ENCODE results near the gene GABRB2.
"Not testable (repeated sequence)": the region's sequence is repeated elsewhere in the genome, so short reads cannot be mapped to it uniquely, and the experiment has no call there.

GABRB2 gene

DNA sequence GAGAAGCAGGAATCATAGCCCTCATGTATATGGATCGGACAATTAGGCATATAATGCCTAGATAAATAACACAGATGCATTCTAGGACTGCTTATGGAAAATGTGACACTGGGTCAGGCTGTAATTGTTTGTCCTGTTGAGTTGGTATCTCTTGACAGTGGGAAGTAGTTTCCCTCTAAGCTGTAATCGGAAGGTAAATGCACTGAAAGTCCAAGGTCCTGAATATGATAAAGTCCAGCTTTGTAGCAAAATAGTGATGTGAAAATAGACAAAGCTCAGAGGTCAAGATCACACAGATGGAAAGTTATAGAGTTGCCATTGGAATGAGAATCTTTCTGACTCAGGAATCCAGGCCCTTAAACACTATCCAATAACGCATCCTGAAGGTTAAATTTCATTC lies 214.2 kb downstream of the GABRB2 start:
- in situ Hi-C loops (cut with HindIII; ENCODE audit: low pct_ligation_motif_present, low pct_unique_long_range_greater_than_20kb, low sequenced_read_pairs): no loop called here

DNA sequence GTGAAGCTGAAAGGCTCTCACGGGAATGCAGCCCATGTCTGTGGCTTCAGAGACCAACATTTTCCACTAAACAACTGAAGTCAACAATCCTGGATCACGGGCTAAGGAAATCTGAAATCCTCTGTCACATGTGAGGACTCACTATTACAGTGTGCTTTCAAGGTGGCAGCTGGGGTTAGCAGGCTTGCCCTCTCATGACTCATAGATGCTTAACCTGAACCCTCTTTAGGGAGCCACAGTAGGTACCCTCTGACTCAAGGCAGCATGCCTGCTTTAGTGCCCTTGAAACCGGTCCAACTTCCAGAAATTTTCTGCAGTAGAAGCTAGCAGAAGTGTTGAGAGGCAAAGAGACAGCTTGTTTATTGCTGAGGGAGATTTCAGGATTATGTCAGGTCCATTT lies 232.5 kb downstream of the GABRB2 start:
- in situ Hi-C loops (cut with HindIII; ENCODE audit: low pct_ligation_motif_present, low pct_unique_long_range_greater_than_20kb, low sequenced_read_pairs): no loop called here
- no peak for DNase-seq

More for the DNA sequence above, 214.2 kb downstream of the GABRB2 start:
- DNase-seq: no peak

DNA sequence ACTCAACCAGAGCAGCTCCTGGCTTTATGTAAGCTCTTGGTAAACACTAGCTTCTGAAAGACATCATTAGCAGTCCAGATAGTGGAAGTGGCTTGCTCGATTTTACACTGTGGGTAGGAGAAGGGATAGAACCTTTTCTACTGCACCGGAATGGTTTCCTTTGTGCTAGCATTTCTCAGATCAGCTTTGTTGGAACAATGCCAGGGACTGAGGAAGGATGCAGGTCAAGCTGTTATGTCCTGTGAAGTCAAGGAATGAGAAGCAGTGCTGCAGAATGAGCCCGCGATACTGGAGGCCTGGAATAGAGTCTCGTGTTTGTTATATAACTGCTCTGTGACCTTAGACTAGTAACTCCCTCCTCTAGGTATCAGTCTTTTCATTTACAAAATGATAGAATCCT lies 233.6 kb downstream of the GABRB2 start:
- no peak for DNase-seq
- in situ Hi-C loops (cut with HindIII; ENCODE audit: low pct_ligation_motif_present, low pct_unique_long_range_greater_than_20kb, low sequenced_read_pairs): no loop called here

DNA sequence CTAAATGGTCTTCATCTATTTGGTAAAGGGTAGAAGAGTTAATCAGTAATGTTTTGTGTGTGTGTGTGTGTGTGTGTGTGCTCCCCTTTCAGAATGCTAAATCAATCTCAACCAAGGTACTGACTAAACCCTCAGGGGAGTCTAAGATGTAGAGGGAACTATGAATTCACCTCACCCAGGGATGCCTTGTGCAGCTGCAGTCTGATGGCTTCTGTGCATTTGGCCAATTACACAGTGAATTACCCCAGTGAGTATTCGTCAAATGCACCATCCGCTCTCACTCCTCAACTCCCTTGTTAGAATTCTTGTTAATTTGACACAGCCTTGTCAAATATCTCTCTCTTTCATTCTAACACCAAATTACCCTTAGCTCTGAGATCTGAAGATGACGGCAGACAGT lies 234.6 kb downstream of the GABRB2 start:
- no peak for DNase-seq
- in situ Hi-C loops (cut with HindIII; ENCODE audit: low pct_ligation_motif_present, low pct_unique_long_range_greater_than_20kb, low sequenced_read_pairs): no loop called here

DNA sequence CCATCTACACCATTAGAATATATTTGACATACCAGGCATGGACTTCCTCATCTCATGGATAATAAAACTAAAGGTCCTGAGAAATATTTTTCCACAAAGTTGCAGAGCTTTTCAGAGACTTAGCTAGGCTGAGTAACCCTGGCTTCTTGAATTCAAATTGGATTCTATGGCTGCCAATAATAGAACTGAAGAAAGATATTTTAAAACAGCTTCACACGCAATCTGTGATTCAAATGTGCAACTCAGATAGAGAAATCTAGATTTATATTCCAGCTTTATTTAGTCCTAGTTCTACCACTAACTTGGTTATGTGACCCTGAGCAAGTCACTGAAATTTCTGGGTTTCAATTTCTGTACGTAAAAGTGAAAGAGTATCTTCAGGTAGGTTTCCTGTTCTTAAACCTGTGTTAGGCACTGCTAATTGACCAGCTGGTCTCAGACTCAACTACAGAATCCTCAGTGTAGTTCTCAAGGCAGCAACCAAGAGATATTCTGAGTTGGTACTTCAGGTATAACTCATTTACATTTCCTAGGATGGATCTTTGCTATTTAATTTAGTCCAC lies 235.3 kb downstream of the GABRB2 start:
- in situ Hi-C loops (cut with HindIII; ENCODE audit: low pct_ligation_motif_present, low pct_unique_long_range_greater_than_20kb, low sequenced_read_pairs): no loop called here
- DNase-seq: no peak

DNA sequence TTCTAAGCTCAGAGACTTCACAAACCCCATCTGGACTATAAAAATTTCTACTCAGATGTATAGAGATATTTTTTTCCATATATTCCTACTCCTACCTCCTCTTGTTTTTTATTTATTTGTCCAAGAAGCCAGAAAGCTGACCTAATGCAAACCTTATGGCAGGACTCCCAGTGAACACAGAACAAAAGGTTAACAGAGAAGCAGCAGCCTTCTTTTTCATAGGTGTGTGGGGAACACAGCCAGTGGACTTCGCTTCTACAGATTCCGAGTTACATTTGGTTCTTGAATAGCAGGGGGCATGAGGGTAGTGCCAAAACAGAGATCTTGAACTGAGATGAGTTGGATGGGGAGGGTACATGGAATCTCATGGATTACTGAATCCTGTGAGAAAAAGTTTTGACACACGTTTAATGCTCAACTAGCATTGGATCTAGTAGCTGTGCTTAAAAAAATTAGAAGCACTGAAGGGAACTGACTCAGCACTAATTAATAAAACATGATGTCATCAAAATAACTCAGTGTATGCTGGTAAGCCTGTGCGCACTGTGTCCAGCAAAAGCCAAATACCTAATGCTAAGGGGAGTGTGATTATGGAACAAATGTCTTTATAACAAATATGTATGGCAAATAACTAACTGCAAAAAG lies 240.1 kb downstream of the GABRB2 start:
- no peak for DNase-seq
- in situ Hi-C loops (cut with HindIII; ENCODE audit: low pct_ligation_motif_present, low pct_unique_long_range_greater_than_20kb, low sequenced_read_pairs): no loop called here

DNA sequence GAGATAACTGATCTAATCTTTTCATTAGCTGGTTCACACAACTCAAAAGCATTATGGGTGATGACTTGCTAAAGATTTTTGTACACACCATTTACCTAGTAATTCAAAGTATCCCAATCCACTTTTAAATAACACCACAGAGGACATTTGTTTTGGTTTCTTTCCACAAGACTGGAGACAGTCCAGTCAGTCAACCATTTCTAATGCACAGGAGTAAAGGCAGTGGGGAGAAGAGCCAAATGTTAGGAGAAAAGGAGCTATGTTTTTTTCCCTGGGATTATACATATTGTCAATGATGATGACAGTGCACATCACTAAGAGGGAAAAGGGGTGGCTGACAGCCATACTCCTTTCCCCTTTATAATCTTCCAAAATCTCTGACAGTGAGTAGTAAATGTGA lies 240.9 kb downstream of the GABRB2 start:
- in situ Hi-C loops (cut with HindIII; ENCODE audit: low pct_ligation_motif_present, low pct_unique_long_range_greater_than_20kb, low sequenced_read_pairs): no loop called here
- DNase-seq: no peak

DNA sequence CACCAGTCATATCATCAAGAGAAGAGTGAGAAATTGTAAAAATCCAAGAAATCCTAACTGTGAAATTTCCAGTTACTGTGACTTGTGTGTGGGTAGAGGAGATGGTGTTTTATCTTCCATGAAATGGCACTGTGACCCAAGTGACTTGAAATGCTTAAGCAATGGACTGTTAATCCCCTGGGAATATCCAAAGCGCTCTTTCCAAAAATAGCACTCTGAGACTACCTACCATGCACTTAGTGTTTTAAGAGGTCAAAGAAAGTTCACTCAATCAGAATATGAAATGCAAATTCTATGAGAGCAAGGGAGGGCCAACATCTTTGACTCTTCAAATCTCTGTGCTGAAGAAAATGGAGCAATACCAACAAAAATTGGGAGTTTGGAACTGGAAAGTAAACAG lies 244.0 kb downstream of the GABRB2 start:
- no peak for DNase-seq
- in situ Hi-C loops (cut with HindIII; ENCODE audit: low pct_ligation_motif_present, low pct_unique_long_range_greater_than_20kb, low sequenced_read_pairs): no loop called here

DNA sequence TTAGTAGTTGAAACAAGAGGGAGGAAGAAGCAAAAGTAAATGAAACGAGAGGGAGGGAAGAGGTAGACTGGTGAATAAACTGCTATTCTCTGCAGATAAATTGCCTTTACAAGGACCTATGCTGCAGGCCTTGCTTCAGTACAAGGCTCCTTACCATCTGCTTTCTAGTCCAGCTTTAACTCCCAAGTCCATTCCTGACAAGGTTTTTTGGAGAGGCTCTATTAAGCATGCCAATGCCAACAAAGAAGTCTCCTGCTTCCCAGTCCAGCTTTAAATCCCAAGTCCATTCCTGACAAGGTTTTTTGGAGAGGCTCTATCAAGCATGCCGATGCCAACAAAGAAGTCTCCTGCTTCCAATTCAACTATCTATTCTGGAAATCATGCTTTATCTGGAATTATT lies 244.9 kb downstream of the GABRB2 start:
- DNase-seq: no peak
- in situ Hi-C loops (cut with HindIII; ENCODE audit: low pct_ligation_motif_present, low pct_unique_long_range_greater_than_20kb, low sequenced_read_pairs): no loop called here

DNA sequence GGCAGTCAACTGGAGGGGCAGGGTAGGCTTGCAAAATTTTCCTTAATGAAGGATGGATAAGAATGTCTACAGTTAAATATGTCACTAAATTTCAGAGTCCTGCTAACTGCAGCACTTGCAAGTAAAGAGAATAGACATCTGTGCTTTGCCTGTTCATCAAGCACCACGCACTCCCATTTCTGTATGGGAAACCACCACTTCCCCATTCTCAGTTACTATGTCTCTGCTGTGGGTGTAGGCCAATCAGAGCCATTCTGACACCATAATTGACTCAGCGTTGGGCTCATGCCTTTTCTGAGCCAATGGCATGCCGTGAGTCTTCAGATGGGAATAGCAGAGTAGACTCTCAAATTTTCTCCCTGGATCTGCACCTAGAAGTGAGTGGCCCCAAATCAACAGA lies 247.5 kb downstream of the GABRB2 start:
- in situ Hi-C loops (cut with HindIII; ENCODE audit: low pct_ligation_motif_present, low pct_unique_long_range_greater_than_20kb, low sequenced_read_pairs): no loop called here

DNA sequence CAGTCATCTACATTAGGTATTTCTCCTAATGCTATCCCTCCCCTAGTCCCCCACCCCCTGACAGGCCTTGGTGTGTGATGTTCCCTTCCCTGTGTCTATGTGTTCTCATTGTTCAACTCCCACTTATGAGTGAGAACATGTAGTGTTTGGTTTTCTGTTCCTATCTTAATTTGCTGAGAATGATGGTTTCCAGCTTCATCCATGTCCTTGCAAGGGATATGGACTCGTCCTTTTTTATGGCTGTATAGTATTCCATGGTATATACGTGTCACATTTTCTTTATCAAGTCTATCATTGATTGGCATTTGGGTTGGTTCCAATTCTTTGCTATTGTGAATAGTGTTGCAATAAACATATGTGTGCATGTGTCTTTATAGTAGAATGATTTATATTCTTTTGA lies 249.1 kb downstream of the GABRB2 start:
- DNase-seq; in situ Hi-C loops (cut with HindIII; ENCODE audit: low pct_ligation_motif_present, low pct_unique_long_range_greater_than_20kb, low sequenced_read_pairs): not testable (repeated sequence)

More for the DNA sequence above, 247.5 kb downstream of the GABRB2 start:
- DNase-seq: no peak

DNA sequence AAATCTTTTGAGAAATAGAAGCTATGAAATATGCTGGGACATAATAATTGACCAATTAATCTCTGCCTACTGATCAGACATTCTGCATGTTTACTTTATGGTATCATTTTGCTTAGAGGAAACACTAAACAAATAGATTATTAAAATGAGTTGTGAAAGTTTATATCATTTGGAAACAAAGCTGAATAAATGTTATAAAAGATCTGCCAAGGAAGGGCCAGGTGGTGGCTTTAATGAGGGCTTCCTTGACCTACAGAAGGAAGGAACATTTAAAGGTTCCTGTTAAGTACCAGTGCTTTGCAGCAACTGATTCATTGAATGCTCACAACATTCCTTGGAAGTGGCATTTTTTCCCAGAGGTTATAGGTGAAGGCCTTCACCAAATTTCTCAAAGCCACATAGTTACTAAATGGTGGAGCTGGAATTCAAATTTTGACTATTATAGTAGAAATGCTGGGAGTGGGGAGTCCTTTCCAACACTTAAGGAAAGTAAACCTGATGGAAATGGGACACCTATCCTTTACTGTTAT lies 250.7 kb downstream of the GABRB2 start:
- no peak for DNase-seq
- in situ Hi-C loops (cut with HindIII; ENCODE audit: low pct_ligation_motif_present, low pct_unique_long_range_greater_than_20kb, low sequenced_read_pairs): no loop called here

DNA sequence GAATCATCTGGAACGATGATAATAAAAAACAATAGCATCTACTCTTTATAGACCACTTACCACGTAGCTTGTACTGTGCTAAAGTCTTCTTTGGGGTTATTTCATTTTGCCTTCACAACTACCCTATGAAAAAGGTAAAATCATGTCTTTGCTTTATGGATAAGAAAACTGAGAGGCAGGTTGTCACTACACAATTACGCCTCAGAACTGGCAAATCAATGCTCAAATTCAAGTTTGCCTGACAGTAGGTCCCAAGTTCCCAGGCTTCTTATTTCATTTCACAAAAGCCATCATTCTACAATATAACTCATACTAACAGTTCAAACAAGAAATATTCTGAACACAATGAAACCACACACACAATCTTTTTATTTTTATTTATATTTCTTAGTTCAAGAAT lies 258.5 kb downstream of the GABRB2 start:
- no peak for DNase-seq
- in situ Hi-C loops (cut with HindIII; ENCODE audit: low pct_ligation_motif_present, low pct_unique_long_range_greater_than_20kb, low sequenced_read_pairs): no loop called here

DNA sequence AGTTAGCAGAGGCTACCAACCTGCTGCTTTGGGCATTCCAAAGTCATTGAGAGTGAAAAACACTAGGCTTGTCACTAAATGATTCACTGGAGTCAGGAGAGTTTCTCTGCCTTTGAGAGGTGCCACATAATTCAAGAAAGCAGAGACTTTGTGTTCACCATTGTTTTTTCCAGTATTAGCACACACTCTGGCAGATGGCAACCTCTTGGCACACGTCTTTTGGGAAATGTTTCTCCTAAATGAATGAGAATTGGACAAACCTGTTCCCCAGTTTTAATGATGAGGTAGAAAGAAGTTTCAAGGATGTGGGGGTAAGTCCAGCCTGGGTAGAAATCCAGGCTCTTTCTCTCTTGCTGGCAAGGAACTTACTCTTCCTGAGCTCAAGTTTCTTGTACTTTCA lies 259.1 kb downstream of the GABRB2 start:
- no peak for DNase-seq
- in situ Hi-C loops (cut with HindIII; ENCODE audit: low pct_ligation_motif_present, low pct_unique_long_range_greater_than_20kb, low sequenced_read_pairs): no loop called here

DNA sequence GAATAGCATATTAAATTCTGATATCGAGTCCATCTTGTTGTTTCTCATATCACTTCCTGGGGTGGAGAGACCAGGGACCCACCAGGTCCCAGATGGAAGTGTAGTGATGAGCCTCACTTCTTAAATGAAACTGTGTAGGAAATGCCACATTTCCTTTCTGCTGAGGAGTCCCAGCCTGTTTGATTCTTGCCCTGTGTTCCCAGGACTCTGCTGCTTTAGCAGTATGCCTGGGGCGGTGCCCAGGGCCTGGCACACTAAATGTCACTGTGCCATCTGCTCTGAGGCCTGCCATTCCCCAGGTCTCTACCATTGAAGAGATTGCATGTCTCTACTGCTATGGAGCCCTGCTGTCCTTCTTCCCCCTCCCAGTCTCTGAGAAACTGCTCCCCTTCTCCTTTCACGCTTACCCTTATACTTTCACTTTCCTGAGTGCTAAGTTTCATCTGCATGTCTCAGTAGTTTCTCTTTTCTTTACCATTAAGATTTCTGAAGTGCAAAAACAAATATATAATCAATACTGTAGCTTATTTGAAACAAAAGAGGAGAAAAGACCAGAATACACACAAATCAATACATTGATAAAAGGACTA lies 260.4 kb downstream of the GABRB2 start:
- DNase-seq: no peak
- in situ Hi-C loops (cut with HindIII; ENCODE audit: low pct_ligation_motif_present, low pct_unique_long_range_greater_than_20kb, low sequenced_read_pairs): no loop called here

DNA sequence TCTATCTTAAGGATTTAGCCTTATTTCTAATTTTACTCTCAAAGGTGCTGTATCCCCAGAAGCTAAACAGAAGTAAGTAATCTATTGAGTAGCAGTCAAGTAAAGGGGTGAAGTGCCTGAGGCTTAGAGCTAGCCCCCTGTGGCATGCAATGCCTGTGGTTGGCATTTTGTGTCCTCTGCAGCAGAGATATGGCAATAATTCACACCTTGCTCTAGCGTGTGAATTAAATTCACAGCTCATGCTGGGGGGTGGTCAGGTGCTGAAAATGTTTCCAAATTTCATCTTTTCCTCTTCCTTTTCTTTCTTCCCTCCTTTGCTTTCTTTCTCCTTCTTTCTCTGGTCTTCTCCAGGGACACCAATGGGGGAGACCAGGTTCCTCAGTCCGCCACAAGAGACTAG lies 262.1 kb downstream of the GABRB2 start:
- in situ Hi-C loops (cut with HindIII; ENCODE audit: low pct_ligation_motif_present, low pct_unique_long_range_greater_than_20kb, low sequenced_read_pairs): no loop called here
- DNase-seq: no peak

DNA sequence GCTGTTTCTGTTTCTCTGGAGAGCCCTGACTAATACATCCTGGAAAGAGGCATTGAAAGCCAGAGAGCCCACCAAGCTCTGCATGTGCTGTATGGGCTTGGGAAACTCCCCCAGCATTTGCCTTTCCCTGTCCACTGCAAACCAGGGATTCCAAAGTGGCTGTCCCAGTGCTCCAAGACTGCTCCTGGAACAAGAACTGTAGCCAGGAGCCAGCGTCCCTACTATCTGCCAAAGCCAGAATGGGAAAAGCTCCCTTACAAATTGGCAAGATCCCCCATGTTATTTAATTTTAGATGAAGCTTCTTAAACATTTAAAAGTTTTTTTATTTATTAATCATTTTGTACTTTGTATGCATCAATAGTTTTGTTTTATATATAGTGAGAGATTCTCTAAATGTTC lies 263.2 kb downstream of the GABRB2 start:
- no peak for DNase-seq
- in situ Hi-C loops (cut with HindIII; ENCODE audit: low pct_ligation_motif_present, low pct_unique_long_range_greater_than_20kb, low sequenced_read_pairs): no loop called here

DNA sequence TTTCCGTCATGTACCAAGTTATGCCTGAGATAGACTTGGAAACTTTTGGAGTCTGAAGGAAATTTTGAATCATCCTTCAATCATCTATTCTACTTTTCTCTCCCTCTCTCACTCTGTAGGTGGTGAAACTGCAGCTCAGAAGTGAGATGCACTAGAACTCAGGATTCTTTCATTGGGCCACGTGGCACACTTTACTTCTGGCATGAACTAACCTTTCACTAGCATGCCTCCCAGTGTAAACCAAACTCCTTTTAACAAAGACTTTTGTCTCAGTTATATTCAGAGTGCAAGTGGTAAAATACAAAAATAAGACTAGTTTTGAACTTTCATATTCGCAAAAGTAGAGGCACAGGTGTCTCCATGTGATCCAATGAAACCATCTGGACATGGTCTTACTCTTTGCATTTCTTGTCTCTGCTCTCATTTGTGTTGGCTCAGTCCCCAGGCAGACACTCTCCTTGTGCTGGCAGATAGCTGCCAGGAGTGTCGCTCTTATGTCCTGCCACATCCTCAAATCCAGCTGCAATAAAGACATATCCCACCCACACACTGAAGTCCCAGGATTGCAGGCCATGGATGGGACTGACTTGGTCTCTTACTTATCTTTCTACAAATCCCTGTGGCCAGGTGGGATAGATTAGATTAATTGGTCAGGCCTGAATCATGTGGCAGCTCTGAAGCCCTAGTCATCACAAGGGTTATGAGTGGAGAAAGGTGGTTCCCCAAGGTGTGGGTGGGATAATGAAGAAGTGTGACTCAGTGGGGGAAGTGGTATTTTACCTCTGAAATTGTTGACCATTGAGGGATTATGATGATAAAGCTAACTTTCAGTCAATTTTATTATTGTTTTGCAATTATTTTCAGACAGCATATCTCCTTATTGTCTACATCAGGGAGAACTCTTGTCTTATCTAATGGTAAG lies 267.5 kb downstream of the GABRB2 start:
- in situ Hi-C loops (cut with HindIII; ENCODE audit: low pct_ligation_motif_present, low pct_unique_long_range_greater_than_20kb, low sequenced_read_pairs): no loop called here
- DNase-seq: no peak

DNA sequence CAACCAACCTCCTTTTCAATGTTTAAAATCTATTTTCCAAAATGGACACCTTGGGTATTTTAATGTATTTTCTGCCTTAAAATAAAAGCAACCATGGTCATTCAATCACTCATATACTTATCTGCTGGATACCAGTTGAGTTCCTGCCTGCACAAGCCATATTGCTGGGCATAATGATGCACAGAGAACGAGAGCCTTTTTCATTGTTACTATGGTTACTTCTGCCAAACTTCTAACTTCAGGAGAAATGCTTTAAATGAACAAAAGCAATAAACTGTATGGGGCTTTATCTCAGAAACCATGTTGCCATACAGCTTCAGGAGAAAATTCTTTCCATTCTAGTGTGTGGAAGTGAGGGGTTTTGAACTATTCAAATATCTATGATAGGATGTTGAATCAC lies 269.5 kb downstream of the GABRB2 start:
- DNase-seq: no peak
- in situ Hi-C loops (cut with HindIII; ENCODE audit: low pct_ligation_motif_present, low pct_unique_long_range_greater_than_20kb, low sequenced_read_pairs): no loop called here
